RWPE1 (cell line): ENCODE results near the gene ZFAND3.

Experiments used
- CTCF ChIA-PET: fragments of 350-600 bp; sonication (Branson Sonifier 250); formaldehyde crosslinking; extraction: SDS; loops from one replicate; lab custom pipeline; 2021; lab: Yijun Ruan, JAX
- POLR2A ChIA-PET: fragments of 400-600 bp; formaldehyde crosslinking; extraction: SDS; loops from one replicate; lab custom pipeline; 2020; ENCODE audit warnings: antibody characterized with exemption; ENCODE audit not compliant: low non-redundant PET; lab: Yijun Ruan, JAX
- DNase-seq: peaks from one replicate; pipeline ENCODE4 v3.0.0; 2012; ENCODE audit warnings: low spot score
- H3K27ac ChIP-seq: fragments of 450-650 bp; 2 replicates; pipeline ENCODE4 v1.5.1; 2017
- TF ChIP-seq, protein P1 (sequence below): fragments of 450-650 bp; conservative IDR thresholded peaks from 2 replicates; pipeline ENCODE4 v1.5.1; 2017; ENCODE audit warnings: low read depth, mild to moderate bottlenecking

The ZFAND3 gene

DNA sequence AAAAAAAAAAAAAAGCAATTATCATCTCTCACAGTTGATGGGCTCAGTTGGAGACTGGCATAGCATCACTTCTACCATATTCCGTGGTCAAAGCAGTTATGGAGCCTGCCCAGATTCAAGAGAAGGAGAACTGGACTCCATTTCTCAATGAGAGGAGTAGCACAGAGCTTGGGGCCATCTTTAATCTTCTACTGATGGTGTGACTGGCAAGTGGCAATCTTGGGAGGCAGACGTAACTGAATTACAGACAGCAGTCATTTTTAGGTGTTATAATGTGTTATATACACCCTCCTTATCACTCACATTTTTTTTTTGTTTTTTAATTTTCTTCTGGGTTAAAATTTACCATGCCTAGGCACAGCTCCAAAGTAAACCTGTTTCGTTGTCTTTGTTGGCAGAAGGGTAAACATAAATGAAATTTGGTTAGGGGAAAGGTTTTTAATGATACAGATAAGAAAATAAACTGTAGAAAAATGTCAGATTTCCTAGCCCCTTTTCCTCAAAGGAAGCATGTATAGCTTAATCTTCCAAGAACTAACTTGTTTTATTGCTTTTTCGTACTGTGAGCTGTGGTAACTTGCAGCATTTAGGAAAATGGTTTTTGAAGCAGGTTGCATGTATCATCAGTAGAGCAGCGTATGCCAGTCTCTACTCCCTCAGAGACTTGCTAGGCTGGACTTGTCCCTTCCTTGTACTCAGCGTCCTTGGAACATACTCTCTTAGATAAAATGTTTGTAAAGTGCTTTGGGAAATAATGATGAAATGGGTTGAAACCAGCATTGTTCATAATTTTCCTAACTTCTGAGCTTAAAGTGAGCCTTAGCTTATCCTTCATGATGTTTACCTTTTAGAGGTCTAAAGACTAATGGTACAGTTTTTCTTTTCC is 25.7 kb downstream of the ZFAND3 start:
- peak overlapping the region; percentile 72 for H3K27ac ChIP-seq
- no peak for DNase-seq
- TF ChIP-seq, protein P1, sequence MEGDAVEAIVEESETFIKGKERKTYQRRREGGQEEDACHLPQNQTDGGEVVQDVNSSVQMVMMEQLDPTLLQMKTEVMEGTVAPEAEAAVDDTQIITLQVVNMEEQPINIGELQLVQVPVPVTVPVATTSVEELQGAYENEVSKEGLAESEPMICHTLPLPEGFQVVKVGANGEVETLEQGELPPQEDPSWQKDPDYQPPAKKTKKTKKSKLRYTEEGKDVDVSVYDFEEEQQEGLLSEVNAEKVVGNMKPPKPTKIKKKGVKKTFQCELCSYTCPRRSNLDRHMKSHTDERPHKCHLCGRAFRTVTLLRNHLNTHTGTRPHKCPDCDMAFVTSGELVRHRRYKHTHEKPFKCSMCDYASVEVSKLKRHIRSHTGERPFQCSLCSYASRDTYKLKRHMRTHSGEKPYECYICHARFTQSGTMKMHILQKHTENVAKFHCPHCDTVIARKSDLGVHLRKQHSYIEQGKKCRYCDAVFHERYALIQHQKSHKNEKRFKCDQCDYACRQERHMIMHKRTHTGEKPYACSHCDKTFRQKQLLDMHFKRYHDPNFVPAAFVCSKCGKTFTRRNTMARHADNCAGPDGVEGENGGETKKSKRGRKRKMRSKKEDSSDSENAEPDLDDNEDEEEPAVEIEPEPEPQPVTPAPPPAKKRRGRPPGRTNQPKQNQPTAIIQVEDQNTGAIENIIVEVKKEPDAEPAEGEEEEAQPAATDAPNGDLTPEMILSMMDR, result no peak
- POLR2A ChIA-PET, result no interaction called here
- CTCF ChIA-PET, result interaction anchor here (0.6 kb wide), 2 partner anchors 43 to 382 kb away, joined by 3 to 4 read pairs; no protein-coding TSS in a partner anchor

DNA sequence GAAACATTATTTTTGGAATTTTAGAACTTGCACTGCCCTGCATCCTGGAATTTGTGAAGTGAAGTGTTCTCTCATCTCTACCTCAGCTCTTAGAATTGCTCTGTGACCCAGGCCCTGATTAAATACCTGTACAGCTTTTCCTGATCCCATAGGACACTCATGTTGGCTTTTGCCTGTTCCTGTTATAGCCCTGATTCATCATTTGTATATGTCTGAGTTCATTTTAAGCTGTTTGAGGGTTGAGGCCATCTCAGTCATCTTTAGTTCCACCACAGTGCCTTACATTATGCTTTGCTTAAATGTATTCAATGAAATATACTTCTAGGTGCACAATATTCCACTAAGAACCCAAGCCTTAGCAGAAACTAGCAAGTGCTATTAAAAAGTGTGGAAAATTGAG is 26.4 kb downstream of the ZFAND3 start:
- CTCF ChIA-PET, result no interaction called here
- no peak overlapping the region for H3K27ac ChIP-seq
- TF ChIP-seq, protein P1, result no peak
- no peak for DNase-seq
- POLR2A ChIA-PET, result no interaction called here

DNA sequence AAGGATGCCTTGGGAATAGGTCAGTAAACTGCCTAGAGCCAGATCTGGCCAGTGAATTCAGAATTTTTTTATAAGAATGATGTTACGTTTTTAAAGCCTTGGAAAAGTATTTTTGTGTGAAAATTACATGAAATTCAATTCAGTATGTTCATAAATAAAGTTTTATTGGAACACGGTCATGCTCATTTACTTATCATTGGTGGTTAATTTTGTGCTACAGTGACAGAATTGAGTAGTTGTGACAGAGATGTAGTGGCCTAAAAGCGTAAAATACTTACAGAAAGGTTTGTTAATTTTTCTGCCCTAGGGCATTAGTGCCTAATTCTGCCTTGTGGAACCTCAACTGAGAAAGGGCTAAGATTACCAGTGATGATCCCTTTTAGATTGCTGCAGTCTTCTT is 28.2 kb downstream of the ZFAND3 start:
- TF ChIP-seq, protein P1, result no peak
- CTCF ChIA-PET, result no interaction called here
- no peak for DNase-seq
- H3K27ac ChIP-seq, result no peak overlapping the region
- POLR2A ChIA-PET, result no interaction called here

DNA sequence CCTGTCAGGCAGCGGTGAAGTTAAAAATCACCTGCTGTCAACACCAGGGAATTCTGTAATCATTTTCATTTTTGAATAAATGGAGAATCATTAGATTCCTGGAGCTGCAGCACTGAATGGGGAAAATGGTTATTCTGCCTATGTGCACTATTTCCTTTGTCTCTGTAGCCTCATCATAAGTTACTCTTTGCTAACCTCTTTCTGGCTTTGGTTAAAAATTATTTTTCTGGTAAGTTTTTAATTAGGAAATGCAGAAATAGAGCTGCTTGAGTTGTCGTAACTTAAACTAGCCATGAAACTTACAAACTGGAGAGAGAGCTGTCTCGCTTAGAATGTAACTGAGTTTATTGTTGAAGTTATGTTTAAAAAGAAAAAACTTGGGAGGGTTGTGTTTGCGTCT is 28.8 kb downstream of the ZFAND3 start:
- CTCF ChIA-PET, result interaction anchor here (0.5 kb wide), 1 partner anchor 11 kb away, joined by 5 read pairs; no protein-coding TSS in a partner anchor
- POLR2A ChIA-PET, result no interaction called here

DNA sequence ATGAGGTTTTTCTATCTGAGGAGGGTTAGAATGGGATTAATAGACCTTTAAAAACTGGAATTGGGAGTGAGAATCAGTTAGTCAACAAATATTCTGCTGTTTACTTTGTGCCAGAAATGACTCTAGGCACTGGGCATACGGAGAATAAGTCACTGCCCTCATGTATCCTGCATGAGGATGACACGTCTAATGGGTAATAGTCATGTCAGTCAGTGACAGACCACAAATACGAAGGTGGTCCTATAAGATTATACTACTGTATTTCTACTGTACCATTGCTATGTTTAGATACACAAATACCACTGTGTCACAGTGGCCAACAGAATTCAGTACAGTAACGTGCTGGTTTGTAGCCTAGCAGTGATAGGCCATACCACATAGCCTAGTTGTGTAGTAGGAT is 30.7 kb downstream of the ZFAND3 start:
- ChIA-PET CTCF (no interaction called here), POLR2A (no interaction called here)
- TF ChIP-seq, protein P1, result no peak
- H3K27ac ChIP-seq, result no peak overlapping the region
- DNase-seq, result no peak

More for the DNA sequence above, 28.8 kb downstream of the ZFAND3 start:
- TF ChIP-seq, protein P1, result no peak
- no peak for DNase-seq
- H3K27ac ChIP-seq, result no peak overlapping the region

DNA sequence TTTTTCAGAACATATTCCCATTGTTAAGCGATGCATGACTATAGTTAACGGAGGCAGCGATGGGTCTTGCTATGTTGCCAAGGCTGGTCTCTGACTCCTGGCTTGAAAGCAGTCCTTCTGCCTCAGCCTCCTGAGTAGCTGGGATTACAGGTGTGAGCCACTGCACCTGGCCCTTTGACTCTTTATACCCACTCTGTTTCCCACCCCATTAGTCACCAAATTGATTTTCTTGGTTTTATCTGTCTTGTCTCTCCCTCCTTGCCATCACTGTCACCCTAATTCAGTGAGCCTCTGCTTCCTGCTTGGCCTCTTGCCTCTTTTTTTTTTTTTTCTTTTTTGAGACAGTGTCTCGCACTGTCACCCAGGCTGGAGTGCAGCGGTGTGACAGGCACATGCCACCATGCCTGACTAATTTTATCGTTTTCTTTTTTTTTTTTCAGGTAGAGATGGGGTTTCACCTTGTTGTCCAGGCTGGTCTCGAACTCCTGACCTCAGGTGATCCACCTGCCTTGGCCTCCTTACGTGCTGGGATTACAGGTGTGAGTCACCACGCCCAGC is 31.3 kb downstream of the ZFAND3 start:
- DNase-seq, result no peak
- H3K27ac ChIP-seq, result no peak overlapping the region
- TF ChIP-seq, protein P1, result no peak
- CTCF ChIA-PET, result interaction anchor here (0.6 kb wide), 1 partner anchor 35 kb away, joined by 3 read pairs; no protein-coding TSS in a partner anchor
- POLR2A ChIA-PET, result no interaction called here
